KOPT-K1 (cell line): ENCODE data around the gene TCEANC.
"Not testable (repeated sequence)": the region's sequence is repeated elsewhere in the genome, so short reads cannot be mapped to it uniquely, and the experiment has no call there.

ENCODE experiments used
- H3K27ac ChIP-seq: fragments of 200-600 bp; sonication (generic); 2 replicates; pipeline ENCODE4 v1.5.1; 2016; ENCODE audit warnings: antibody characterized with exemption, mild to moderate bottlenecking, low read depth, low read length; ENCODE audit not compliant: poor library complexity, severe bottlenecking
- H3K36me3 ChIP-seq: fragments of 200-600 bp; sonication (generic); 2 replicates; pipeline ENCODE4 v1.5.1; 2017; ENCODE audit warnings: antibody characterized with exemption, mild to moderate bottlenecking, low read length, moderate library complexity; ENCODE audit not compliant: insufficient read depth
- H3K9me3 ChIP-seq: fragments of 200-600 bp; sonication (generic); 2 replicates; pipeline ENCODE4 v1.5.1; 2017; ENCODE audit warnings: antibody characterized with exemption, low read length, mild to moderate bottlenecking; ENCODE audit not compliant: insufficient read depth, poor library complexity, severe bottlenecking

The TCEANC gene

GRCh38 chrX:13652850-13653693 lies at the start of gene TCEANC:
Gene TCEANC (plus strand): TSS chrX:13653141. CDS start chrX:13662509, 9,368 bp downstream.
- Histone ChIP-seq H3K27ac (peak within 1 kb of the TSS; percentile 81), H3K9me3 (no peaks in the 10 kb centered on the region), H3K36me3 (no peaks in the 10 kb centered on the region)

GRCh38 chrX:13605611-13606010 lies 47.3 kb upstream of the TCEANC start:
- Histone ChIP-seq H3K27ac (no peak overlapping the region), H3K36me3 (no peaks in the 10 kb centered on the region)

GRCh38 chrX:13607331-13607995 lies 45.5 kb upstream of the TCEANC start:
- H3K9me3 ChIP-seq, result no peaks in the 10 kb centered on the region
- H3K36me3 ChIP-seq, result no peaks in the 10 kb centered on the region
- no peak overlapping the region for H3K27ac ChIP-seq

More at GRCh38 chrX:13605611-13606010, 47.3 kb upstream of the TCEANC start:
- no peaks in the 10 kb centered on the region for H3K9me3 ChIP-seq

- Histone ChIP-seq H3K36me3 (no peaks in the 10 kb centered on the region), H3K27ac (no peak overlapping the region), H3K9me3 (no peaks in the 10 kb centered on the region)
These were observed 45.0 kb upstream of the TCEANC start for GRCh38 chrX:13607996-13608365.

- no peaks in the 10 kb centered on the region for H3K36me3 ChIP-seq
- no peaks in the 10 kb centered on the region for H3K9me3 ChIP-seq
- H3K27ac ChIP-seq, result no peak overlapping the region
These were observed 38.8 kb upstream of the TCEANC start for GRCh38 chrX:13614154-13614553.

GRCh38 chrX:13620207-13620606 lies 32.7 kb upstream of the TCEANC start:
- Histone ChIP-seq H3K27ac (no peak overlapping the region), H3K9me3 (no peaks in the 10 kb centered on the region), H3K36me3 (no peaks in the 10 kb centered on the region)

DNA sequence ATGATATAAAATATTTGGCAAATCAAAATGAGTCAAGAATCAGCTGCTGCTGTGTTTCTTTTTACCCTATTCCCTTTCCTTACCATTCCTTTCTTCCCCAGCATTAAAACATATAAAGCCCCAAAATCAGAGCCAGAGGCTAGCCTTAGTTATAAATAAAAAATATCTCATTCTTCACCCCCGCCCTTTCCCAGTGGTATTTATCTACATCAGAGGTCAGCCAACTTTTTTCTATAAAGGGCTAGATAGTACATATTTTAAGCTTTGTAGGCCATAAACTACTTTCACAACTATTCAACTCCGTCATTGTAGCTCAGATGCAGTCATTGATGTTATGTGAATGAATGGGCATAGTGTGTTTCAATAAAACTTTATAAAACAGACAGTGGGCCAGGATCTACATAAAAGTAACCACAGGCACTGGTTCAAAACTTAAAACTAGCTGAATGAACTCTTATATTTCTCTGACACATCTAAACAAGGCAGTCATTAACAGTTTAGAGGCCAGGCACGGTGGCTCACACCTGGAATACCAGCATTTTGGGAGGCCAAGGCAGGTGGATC lies 30.5 kb upstream of the TCEANC start:
- Histone ChIP-seq H3K27ac (no peak overlapping the region), H3K36me3 (no peaks in the 10 kb centered on the region), H3K9me3 (no peaks in the 10 kb centered on the region)

GRCh38 chrX:13627306-13627705 lies 25.6 kb upstream of the TCEANC start:
- no peaks in the 10 kb centered on the region for H3K36me3 ChIP-seq
- peaks cover 5% of the 10 kb centered on the region for H3K9me3 ChIP-seq
- H3K27ac ChIP-seq, result no peak overlapping the region

- not testable (repeated sequence) for H3K36me3 ChIP-seq, H3K9me3 ChIP-seq, H3K27ac ChIP-seq
These were observed 15.7 kb upstream of the TCEANC start for GRCh38 chrX:13637224-13637623.

GRCh38 chrX:13638021-13638420 lies 14.9 kb upstream of the TCEANC start:
- H3K27ac ChIP-seq, result no peak overlapping the region
- H3K36me3 ChIP-seq, result no peaks in the 10 kb centered on the region
- peaks cover 9% of the 10 kb centered on the region for H3K9me3 ChIP-seq

DNA sequence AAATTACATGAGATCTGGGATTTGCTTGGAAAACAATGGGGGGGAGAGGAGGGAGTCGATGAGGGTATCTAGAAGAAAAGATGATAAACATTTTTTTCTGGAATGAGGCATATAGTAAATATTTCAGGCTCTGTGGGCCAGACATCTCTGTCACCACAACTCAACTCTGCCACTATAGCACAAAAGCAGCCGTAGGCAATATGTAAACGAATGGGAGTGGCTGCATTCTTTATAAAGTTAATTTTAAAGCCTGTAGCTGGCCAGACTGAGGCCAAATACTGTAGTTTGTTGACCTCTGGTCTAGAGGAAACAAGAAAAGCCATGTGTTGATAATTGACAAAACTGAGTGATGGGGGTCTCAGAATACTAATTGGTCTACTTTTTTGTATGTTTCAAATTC lies 14.1 kb upstream of the TCEANC start:
- no peaks in the 10 kb centered on the region for H3K36me3 ChIP-seq
- H3K9me3 ChIP-seq, result peaks cover 9% of the 10 kb centered on the region
- H3K27ac ChIP-seq, result no peak overlapping the region

- H3K36me3 ChIP-seq, H3K9me3 ChIP-seq, H3K27ac ChIP-seq: not testable (repeated sequence)
These were observed 11.3 kb upstream of the TCEANC start for GRCh38 chrX:13641684-13642083.

DNA sequence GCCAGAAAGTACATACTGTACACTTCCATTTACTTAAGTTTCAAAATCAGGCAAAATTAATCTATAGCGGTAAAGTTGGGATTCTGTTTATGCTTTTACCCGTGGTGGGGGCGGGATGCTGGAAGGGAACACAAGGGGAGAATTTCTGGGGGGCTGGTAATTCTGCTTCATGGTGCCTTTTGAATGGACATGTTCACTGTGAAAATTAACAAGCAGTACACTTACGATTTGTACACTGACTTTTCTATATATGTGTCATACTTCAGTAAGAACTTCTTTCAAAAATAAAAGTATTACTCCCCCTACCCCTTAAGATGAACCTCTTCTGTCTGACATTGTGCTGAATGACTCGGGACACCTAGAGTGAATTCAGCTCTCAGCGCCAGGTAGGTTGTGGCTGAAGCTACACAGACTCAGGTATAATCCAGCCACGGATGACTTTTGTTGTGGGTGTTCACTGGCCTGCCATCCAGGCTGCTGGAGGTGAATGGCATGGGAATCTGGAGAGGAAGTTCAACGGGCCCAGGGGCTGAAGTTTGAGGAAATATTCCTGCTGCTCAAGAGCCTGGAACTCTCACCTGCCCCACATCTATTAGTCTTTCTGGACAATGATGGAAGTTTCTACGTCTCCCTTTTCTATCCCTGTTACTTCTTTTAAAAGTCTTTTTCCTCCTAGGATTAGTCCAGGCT lies 7.3 kb upstream of the TCEANC start:
- H3K36me3 ChIP-seq, result no peaks in the 10 kb centered on the region
- no peaks in the 10 kb centered on the region for H3K9me3 ChIP-seq
- H3K27ac ChIP-seq, result no peak overlapping the region

GRCh38 chrX:13646154-13646549 lies 6.8 kb upstream of the TCEANC start:
- H3K27ac ChIP-seq, result no peak overlapping the region
- H3K9me3 ChIP-seq, result no peaks in the 10 kb centered on the region
- no peaks in the 10 kb centered on the region for H3K36me3 ChIP-seq

DNA sequence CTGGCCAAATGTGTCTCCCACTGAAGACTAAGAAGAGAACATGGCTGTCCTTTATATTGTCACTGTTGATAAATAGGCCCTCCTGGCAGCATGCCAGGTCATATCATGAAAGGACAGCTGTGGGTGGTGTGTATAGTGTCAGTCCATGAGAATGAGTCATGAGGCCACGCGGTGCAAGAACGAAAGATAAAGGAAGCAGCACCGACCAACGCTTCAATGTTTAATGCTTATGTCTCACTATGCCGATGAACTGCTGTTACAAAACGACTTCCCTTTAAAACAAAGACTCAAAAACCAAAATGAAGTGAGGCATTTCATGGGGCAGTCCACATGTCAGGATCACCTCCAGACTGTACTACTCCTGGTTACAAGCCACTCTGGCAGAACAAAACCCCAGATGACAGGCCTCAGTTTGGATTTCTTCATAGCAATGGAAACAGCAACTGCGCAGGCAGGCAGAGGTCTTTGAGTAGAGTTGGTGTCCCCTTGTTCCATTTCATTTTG lies 5.2 kb upstream of the TCEANC start:
- Histone ChIP-seq H3K9me3 (no peaks in the 10 kb centered on the region), H3K27ac (no peak overlapping the region), H3K36me3 (no peaks in the 10 kb centered on the region)
